GM12865 (cell line): Measurements from ENCODE around the gene ADARB1.

Experiments used
- DNase-seq: peaks from one replicate; pipeline ENCODE4 v3.0.0; 2010; ENCODE audit warnings: low read depth
- H3K4me3 ChIP-seq: 2 replicates; pipeline ENCODE4 v1.5.1; 2011; ENCODE audit warnings: mild to moderate bottlenecking, low read depth, low read length, control low read depth
- TF ChIP-seq, protein P1 (sequence below): IDR thresholded peaks from 2 replicates; pipeline ENCODE4 v1.5.1; 2011; ENCODE audit warnings: low read length, control low read depth, low read depth, inconsistent platforms; ENCODE audit not compliant: insufficient read depth; ENCODE audit errors: missing control alignments

ADARB1 gene

DNA sequence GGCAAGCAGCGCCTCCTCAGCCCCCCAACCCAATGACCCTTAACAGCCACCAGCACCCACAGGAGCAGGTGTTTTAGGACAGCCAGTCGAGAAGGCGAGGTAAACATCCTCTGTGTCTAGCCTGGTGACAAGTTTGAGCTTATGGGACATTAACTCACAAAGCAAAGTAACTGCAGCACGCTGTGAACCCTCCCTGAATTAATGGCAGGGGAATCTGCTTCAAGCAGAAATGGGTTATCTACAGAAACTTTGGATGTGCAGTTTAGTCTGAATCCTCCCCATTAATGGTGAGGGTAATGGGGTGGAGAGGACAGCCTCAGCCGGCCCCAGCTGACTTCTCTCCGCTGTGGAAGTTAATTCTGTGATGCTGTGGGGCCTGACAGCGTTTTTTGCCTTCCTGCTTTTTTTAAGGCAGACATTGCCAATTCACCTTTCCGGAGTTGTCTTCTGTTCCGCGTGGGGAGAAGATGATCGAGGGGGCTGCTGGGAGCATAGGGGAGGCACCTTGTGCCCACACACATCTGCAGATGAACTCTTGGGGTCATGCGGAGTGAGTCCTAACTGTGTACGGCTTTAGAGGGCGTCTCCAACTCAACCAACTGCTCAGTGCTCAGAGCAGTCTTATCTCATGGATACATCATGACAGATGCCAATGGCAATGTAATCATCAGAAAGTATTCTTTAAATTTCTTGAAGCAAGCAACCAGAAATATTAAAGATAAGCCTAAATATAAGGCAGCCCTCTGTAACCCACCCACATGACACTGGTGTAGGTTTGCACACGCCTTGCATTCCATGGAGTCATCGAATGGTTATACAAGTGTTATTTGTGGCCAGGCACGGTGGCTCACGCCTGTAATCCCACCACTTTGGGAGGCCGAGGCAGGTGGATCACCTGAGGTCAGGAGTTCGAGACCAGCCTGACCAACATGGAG, 172.3 kb downstream of the ADARB1 start:
- TF ChIP-seq, protein P1, sequence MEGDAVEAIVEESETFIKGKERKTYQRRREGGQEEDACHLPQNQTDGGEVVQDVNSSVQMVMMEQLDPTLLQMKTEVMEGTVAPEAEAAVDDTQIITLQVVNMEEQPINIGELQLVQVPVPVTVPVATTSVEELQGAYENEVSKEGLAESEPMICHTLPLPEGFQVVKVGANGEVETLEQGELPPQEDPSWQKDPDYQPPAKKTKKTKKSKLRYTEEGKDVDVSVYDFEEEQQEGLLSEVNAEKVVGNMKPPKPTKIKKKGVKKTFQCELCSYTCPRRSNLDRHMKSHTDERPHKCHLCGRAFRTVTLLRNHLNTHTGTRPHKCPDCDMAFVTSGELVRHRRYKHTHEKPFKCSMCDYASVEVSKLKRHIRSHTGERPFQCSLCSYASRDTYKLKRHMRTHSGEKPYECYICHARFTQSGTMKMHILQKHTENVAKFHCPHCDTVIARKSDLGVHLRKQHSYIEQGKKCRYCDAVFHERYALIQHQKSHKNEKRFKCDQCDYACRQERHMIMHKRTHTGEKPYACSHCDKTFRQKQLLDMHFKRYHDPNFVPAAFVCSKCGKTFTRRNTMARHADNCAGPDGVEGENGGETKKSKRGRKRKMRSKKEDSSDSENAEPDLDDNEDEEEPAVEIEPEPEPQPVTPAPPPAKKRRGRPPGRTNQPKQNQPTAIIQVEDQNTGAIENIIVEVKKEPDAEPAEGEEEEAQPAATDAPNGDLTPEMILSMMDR = no peak
- DNase-seq = no peak
- no peak overlapping the region for H3K4me3 ChIP-seq

DNA sequence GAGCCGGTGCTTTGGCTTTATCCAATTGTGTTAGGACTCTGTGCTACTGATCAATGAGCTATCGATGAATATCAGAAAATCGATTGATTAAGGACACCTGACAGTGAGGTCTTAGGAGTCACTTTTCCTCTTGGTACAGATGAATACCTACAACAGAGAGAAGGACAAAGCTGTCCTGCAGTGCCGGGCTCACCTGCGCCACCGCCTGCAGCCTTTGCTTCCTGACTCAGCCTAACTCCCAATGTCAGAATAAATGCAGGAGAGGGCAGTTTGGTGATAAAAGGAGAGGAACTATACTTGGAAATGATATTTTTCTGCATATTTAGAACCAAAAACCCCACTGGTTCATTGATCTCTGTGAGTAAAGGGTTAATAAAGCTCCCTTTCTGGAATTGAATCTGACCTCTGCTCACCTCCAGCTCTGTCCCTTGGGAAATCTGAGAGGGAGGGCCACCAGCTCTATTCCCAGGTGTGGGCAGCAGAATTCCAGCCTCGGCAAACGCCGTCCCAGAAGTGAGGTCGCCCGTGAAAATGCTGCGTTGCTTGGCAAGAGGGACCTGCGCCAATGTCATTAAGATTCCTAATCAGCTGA, 174.0 kb downstream of the ADARB1 start:
- no peak overlapping the region for H3K4me3 ChIP-seq
- no peak for DNase-seq
- TF ChIP-seq, protein P1 = no peak

DNA sequence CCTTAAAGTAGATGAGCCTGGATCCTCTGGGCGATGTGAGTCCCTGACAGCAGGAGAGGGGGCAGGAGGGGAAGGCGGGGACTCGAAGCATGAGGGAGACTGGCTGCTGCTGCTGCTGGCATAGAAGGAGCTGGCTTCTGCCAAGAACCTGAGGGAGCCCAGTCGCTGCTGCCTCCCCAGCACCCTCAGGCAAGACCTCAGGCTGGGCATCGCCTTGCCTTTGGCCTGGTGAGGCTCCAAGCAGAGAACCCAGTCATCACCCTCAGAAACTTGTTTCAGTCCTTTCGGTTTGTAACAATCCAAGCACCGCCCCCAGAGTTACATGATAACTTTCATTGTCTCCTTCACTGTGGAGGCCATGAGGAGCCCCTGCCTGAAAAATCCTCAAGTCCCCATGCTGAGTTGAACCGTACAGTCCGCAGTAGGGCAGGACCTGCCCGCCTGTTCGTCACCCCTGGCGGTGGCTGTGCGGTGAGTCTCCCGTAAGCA, 174.6 kb downstream of the ADARB1 start:
- DNase-seq = no peak
- no peak overlapping the region for H3K4me3 ChIP-seq
- TF ChIP-seq, protein P1 = no peak

DNA sequence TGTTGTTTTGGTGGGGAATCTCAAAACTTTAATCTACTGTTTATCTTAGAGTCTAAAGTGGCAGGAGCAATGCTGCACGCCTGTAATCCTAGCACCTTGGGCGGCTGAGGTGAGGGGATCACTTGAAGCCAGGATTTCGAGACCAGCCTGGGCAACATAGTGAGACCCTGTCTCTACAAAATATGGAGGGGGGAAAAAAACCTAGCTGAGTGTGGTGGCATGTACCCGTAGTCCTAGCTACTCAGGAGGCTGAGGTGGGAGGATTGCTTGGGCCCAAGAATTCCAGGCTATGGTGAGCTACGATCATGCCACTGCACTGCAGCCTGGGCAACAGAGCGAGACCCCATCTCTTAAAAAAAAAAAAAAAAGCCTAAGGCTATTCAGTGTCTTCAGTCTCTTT, 175.2 kb downstream of the ADARB1 start:
- TF ChIP-seq, protein P1 = no peak
- no peak overlapping the region for H3K4me3 ChIP-seq
- no peak for DNase-seq

DNA sequence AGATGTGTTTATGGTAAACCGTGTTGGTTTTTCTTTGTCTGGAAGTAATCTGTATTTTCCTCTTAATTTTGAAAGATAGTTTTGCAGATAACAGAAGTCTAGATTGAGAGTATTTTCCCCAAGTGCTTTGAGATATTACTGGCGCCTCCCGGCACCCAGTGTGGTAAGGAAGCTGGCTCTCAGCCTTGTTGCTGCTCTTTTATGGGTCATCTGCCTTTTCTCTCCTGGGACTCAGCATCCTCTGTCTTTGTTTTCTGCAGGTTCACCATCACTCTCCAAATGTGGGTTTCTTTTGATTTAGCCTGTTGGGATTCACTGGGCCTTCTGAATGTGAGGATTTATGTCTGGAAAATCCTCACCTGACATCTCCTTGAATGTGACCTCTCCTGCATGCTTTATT, 175.9 kb downstream of the ADARB1 start:
- TF ChIP-seq, protein P1 = no peak
- no peak for DNase-seq
- no peak overlapping the region for H3K4me3 ChIP-seq

DNA sequence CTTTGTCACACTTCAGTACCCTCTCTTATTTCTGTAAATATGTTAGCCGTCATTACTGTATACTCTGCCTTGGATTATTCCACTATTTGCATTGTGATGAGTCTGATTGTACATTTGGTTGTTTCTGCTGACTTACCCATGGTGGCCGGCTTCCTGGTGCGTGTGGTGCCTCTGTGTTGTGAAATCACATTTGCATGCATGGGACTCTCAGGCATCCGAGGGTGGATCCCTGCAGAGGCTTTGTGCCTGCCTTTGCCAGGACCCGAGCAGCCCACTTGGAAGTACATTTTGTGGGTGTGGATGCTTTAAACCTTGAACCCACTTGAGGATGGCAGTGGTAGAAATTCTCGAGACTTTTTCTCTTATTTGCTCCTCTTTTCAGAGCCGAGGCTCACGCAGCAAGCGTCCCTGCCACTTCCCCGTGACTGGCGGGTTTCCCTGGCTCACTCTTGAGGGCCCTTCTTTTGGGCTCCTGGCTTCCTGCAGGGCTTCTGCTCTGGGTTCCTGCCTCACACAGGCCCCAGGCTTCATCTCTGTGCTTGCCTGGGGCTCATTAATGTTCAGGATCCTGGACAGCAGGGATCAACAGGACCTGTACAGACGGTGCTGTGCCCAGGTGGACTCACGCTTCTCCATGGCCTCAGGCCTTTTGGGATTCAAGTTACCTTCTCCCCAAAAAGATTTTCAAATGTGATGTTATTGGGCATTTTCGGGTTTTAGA, 176.7 kb downstream of the ADARB1 start:
- DNase-seq = no peak
- TF ChIP-seq, protein P1 = no peak
- H3K4me3 ChIP-seq = no peak overlapping the region
